Hepatic stellate cell (primary cell): ENCODE results near the gene MXD3.
A peak's percentile ranks its signal among the peaks of the same experiment; 100 is the strongest.

Experiments
- DNase-seq: peaks from one replicate; pipeline ENCODE4 v3.0.0; 2011; ENCODE audit warnings: low spot score

The MXD3 gene

DNA sequence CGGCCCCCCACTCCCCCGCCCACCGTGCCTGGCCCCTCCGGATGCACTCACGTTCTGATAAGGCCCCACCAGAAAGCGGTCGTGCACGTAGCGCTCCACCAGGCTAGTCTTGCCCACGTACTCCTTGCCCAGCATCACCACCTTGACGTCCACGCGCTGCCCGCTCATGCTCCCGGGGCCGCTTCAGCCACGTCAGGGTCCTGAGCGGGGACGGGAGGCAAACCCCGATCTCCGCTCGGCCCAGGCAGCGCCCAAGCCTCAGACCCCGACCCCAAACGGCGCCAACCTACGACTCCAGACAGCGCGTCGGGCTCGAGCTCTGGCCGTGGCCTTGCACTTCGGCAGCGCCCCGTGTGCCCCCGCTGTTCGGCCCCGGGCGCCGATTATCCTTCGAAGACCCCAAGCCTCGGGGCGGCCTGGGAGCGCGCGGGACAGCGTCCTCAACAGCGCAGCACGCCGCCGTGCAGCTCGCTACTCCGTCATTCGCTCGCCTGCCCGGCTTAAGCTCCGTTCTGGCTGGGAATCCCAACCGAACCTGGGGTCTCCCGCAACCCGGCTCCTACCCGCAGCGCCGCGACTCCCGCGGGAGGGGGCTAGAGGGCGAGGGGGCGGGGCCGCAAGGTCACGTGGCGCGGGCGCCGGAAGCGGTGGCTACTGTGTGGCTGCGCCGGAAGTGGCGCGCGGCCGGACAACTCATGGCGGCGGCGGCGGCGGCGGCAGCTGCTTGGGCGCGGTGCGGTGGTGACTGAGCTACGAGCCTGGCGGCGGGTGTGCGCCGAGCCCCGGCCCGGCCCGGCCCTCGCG, 8.4 kb downstream of the MXD3 start, which contains the start of the genes PRELID1 and RAB24:
Gene PRELID1, plus strand, starts transcription at position 679 of the 804 bp plus-strand sequence. CDS start 187 bp downstream, outside the sequence.
Gene RAB24, minus strand, starts transcription at position 599 of the 804 bp plus-strand sequence. Its CDS starts 431 bp downstream, at position 168.
- DNase-seq = peak; percentile 89

DNA sequence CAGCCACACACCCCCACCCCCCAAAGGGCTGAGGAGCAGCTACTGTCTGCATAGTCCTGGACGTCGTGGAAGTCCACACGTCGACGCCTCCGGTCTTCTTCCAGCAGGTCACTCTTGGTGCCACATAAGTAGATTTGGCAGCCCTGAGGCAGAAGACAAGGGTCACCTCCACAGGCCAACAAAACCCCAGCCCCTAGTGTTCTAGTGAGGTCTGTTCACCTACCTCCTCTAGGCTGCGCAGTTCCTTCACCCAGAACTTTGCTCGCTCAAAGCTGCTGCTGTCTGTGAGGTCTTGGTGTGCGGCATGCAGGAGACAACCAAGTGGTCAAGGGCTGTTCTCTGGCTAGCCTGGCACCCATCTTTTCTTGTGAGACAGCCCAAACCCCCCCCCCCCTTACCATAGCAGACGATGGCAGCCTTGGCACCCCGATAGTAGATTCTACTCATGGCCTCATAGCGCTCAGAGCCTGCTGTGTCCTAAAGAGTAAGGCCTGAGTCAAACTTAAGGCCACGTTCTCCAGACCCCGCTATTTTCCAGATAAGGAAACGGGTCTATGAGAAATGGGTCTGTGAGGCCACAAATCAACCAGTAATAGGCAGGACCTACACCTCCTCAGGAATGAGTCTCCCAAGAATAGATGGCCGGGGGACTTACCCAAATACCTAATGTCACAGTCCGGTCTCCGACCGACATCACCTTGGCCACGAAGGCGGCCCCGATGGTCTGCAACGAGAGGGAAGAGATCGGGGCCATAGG, 9.2 kb downstream of the MXD3 start:
- DNase-seq = peak; percentile 37

DNA sequence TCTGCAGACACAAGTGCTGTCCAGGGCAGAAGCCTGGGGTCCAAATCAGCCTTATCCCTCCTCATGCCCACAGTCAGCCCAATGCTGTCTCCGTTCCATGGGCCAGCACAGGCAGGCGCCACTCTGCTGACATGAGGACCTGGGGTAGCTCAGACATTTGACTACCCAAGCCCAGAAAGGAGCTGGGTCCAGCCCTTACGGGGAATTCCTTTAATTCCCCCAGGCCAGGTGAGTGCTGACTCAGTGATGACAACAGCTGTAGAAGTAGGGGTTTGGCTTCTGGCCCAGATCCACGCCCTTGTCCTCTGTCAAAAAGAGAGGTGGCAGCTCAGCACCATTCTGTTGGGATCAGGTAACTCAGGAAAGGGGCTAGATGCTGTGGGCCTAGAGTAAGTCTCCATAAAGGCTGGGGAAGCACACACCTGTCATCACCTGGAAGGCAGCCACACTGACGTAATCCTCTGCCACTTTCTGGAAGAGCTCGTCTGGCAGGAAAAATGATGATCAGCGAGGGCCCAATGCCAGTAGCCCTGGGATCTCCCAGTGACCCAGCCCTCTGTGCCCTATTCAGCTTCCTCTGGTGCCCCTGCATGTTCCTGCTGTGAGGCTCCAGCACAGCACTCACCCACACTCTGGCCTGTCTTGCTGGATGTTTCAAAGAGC, 10.1 kb downstream of the MXD3 start:
- DNase-seq = no peak

DNA sequence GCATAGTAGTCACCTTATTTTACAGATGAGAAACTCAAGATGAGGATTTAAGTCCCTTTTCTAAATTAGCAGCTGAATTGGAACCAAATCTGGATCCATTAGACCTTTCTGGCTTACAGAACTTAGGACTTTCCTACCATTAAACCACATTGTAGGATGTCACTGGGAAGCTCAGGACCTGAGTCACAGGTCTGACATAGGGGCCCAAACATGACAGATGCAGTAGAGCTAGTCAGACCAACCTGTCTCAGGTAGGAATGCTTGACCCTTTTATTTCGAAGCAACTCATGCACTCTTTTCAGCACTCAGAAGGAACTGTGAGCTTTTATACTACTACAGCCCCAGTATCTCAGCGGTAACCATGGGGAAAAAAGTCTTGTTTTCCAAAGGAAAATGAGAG, 10.7 kb downstream of the MXD3 start:
- no peak for DNase-seq

- DNase-seq = peak; percentile 81
These were observed 11.3 kb downstream of the MXD3 start for GRCh38 chr5:177300236-177300880.

- DNase-seq = no peak
These were observed 12.0 kb downstream of the MXD3 start for GRCh38 chr5:177299697-177300096.

DNA sequence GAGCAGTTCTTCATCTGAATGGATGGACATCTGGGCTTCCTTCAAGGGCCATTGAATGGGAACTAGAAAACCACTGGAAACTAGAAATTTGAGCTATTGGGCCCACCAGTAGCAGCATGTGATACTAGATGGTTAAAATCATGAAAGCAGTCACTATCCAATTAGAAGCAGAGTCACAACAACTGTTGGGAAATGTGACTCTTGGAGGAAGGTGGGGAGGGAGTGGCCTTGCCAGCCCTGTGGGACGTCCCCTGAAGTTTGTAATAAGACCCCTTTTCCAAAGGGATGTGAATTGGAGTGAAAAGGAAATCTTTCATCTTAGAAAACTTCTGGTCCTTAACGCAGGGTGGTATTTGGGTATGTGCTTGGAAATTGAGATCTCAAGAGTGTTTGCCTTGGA, 13.8 kb downstream of the MXD3 start:
- DNase-seq = no peak

- no peak for DNase-seq
These were observed 15.1 kb downstream of the MXD3 start for GRCh38 chr5:177296581-177296980.

DNA sequence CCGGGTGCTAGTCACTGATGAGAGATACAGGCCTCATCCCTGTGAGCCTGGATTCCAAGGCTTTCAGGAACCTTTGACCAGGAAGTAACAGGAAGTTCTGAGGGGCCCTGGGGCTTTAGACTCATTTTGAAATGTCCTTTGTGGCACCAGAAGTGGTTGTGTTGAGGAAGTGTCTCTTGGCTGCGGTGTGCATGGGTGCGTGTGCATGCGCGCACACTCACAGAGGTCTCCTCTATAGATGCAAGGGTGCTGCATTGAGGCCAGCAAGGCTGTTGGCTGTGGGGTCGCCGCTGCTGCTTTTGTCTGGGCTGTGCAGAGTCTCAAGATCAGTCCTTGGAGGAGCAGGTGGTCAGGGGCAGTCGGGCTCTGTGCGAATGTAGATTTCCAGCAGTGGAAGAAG, 15.8 kb downstream of the MXD3 start:
- DNase-seq = no peak

DNA sequence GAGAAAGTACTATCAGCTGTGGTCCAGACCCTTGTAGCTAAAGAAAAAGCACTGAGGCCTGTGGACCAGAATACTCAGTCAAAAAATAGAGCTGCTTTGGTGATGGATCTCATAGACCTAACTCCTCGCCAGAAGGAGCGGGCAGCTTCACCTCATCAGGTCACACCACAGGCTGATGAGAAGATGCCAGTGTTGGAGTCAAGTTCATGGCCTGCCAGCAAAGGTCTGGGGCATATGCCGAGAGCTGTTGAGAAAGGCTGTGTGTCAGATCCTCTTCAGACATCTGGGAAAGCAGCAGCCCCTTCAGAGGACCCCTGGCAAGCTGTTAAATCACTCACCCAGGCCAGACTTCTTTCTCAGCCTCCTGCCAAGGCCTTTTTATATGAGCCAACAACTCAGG, 17.1 kb downstream of the MXD3 start:
- DNase-seq = no peak

DNA sequence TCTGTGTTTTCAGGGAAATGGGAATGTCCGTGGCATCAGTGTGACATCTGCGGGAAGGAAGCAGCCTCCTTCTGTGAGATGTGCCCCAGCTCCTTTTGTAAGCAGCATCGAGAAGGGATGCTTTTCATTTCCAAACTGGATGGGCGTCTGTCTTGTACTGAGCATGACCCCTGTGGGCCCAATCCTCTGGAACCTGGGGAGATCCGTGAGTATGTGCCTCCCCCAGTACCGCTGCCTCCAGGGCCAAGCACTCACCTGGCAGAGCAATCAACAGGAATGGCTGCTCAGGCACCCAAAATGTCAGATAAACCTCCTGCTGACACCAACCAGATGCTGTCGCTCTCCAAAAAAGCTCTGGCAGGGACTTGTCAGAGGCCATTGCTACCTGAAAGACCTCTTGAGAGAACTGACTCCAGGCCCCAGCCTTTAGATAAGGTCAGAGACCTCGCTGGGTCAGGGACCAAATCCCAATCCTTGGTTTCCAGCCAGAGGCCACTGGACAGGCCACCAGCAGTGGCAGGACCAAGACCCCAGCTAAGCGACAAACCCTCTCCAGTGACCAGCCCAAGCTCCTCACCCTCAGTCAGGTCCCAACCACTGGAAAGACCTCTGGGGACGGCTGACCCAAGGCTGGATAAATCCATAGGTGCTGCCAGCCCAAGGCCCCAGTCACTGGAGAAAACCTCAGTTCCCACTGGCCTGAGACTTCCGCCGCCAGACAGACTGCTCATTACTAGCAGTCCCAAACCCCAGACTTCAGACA, 17.7 kb downstream of the MXD3 start:
- DNase-seq = no peak

GRCh38 chr5:177291735-177292134, 20.0 kb downstream of the MXD3 start:
- DNase-seq = no peak

- DNase-seq = no peak
These were observed 20.7 kb downstream of the MXD3 start for GRCh38 chr5:177290816-177291596.

GRCh38 chr5:177288191-177288590, 23.5 kb downstream of the MXD3 start:
- no peak for DNase-seq

DNA sequence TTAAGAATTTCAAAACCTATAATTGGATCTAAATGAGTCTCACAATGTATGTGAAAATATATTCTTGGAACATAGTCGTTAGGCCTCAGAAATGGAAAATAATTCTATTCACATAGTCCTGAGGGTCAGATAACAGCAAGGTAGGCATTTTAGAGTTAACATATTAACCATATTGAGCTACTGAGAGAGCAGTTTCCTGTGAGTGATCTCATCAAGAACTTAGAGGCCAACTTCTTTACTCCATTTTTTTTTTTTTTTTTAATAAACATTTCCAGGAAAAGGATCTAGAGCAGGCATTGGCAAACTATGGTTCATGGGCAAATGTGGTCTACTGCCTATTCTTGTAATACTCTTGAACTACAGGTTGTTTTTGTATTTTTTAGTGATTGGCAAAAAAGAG, 34.8 kb downstream of the MXD3 start:
- DNase-seq = no peak

GRCh38 chr5:177275883-177276282, 35.8 kb downstream of the MXD3 start:
- DNase-seq = no peak

DNA sequence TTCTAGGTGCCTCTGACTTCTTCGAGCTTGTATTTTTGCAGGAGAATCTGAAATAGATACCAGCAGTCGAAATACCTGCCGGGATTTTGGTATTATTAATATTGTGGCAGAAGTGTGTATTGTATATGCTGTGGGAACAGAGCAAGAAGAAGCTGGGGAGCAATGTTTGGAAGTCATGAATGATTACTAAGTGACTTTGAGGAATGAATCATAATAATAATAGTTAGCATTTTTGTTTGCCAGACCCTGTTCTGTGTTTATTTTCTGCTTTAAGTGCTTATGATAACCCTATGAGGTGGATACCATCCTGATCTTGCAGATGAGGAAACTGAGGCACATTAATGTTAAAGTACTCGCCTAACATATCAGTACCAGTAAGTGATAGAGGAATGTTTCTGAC, 40.6 kb downstream of the MXD3 start:
- DNase-seq = peak; percentile 17

DNA sequence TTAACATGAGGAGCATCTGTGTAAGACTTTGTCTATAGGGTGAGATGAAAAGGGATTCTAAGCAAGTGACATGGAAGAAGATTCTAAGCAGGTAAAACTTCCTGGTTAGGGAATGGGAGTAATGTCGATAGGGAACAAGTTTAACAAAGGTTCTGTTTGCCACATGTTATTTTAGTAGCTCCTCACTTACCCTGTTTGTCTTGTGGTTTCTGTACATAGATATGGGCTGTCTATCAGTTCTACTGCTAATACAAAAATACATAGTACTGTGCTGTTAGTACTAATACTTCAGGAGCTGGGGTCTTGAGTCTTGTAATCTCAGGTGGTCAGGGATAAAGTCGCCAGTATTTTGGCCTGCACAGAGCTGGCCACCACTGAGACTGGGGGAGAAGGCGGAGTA, 41.0 kb downstream of the MXD3 start:
- DNase-seq = no peak

DNA sequence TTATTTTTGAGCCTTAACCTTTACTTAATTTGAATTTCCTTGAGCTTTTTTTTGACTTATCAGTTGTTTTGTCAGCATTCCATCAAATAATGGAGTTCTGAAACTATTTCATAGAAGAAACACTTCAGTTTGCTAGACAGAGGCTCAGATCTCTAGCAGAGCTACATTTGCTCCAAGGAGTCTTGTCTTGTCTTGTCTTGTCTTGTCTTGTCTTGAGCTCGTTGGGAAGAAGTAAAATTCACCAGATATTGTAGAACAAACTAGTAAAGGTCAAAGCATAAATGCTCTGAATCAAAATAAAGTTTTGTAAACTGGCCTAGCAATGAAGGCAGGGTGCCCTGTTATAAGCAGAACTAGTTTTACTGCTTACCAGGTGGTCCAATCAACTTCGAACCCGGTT, 41.7 kb downstream of the MXD3 start:
- no peak for DNase-seq

DNA sequence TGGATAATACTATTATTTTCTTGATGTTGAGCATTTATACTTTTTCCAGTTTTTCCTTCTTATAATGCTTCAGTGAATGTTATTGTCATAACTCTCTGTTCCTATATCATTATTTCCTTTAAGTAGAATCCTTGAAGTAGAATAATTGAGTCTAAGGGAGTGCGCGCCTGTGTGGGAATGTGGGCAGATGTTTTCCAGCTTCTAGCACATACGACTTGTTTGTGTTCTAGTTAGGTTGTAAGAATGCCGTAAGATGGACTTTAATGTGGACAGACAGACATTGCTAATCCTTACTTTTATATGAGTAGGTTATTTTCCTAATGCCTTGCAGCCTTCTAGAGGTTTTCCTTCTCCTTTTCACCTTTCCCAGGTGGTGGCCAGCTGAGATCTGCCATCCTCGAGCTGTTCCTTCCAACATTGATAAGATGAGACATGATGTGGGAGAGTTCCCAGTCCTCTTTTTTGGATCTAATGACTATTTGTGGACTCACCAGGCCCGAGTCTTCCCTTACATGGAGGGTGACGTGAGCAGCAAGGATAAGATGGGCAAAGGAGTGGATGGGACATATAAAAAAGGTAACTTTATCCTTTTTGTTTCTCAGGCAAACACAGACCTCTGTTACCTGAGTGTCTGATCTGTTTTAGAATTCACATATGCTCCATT, 42.3 kb downstream of the MXD3 start:
- DNase-seq = no peak
